Muscle of leg (tissue), 11 donors: ENCODE data around the gene C11orf91. TPM values are rescaled to one million over a fixed set of nuclear protein-coding genes. Genes with fewer than 3 reads are reported as not detected.

Experiments used
- DNase-seq: peaks from one replicate; pipeline ENCODE4 v3.0.0; 2013
- H3K27ac ChIP-seq: one replicate; pipeline ENCODE4 v1.5.1; 2013; ENCODE audit warnings: mild to moderate bottlenecking, low read length, control low read depth
- H3K27me3 ChIP-seq: one replicate; pipeline ENCODE4 v1.6.1; 2013; ENCODE audit warnings: low read length; ENCODE audit not compliant: control insufficient read depth, insufficient read depth
- H3K36me3 ChIP-seq: one replicate; pipeline ENCODE4 v1.6.1; 2013; ENCODE audit warnings: low read length; ENCODE audit not compliant: control insufficient read depth, insufficient read depth
- H3K4me1 ChIP-seq: one replicate; pipeline ENCODE4 v1.6.1; 2013; ENCODE audit warnings: low read length; ENCODE audit not compliant: control insufficient read depth, insufficient read depth
- H3K4me3 ChIP-seq: one replicate; pipeline ENCODE4 v1.5.1; 2013; ENCODE audit warnings: low read length, control low read depth
- H3K9me3 ChIP-seq: replicated peaks from 2 replicates; pipeline ENCODE4 v1.6.1; 2013; ENCODE audit warnings: low read depth, low read length; ENCODE audit not compliant: control insufficient read depth
- WGBS: methylation state at CpG from one replicate; pipeline ENCODE4 v1.1.5; 2013; ENCODE audit warnings: missing lambda C conversion rate; ENCODE audit not compliant: insufficient coverage; 5-methylcytosine and 5-hydroxymethylcytosine counted together
- polyA plus RNA-seq, 8 donors: library from polyadenylated mRNA; unstranded; fragments of 120-200 nt; gene quantifications; one replicate each; pipeline versions ENCODE4 v1.2.1 to v1.2.3, GENCODE V29; 2013; ENCODE audit warnings: inconsistent platforms in 1 of 8, low replicate concordance in 1 of 8; ENCODE audit not compliant: insufficient read length in 8 of 8, insufficient read depth in 1 of 8
- total RNA-seq: library from RNA; stranded (reverse); fragments of 120-200 nt; gene quantifications from one replicate; pipeline ENCODE4 v1.2.4, GENCODE V29; 2013

The C11orf91 gene
- total and polyA plus RNA-seq, 9 donors: not detected

- H3K9me3 ChIP-seq: no peaks in the 10 kb centered on the region
- H3K27me3 ChIP-seq: peaks cover 4% of the 10 kb centered on the region
- H3K27ac ChIP-seq: no peak overlapping the region
- no peak for DNase-seq
- WGBS: no CpG with 5 or more reads among the region's 5 CpGs
- H3K36me3 ChIP-seq: peaks cover under 1% of the 10 kb centered on the region
- no peak overlapping the region for H3K4me3 ChIP-seq
- H3K4me1 ChIP-seq: peaks cover 30% of the 10 kb centered on the region
These were observed 1.7 kb downstream of the C11orf91 start for GRCh38 chr11:33698921-33699320.

GRCh38 chr11:33697997-33698396 lies 2.6 kb downstream of the C11orf91 start:
- DNase-seq: no peak
- Histone ChIP-seq H3K4me3 (no peak overlapping the region), H3K36me3 (no peaks in the 10 kb centered on the region), H3K27me3 (peaks cover 4% of the 10 kb centered on the region), H3K9me3 (no peaks in the 10 kb centered on the region), H3K4me1 (peaks cover 25% of the 10 kb centered on the region), H3K27ac (no peak overlapping the region)
- no CpG with 5 or more reads among the region's 3 CpGs for WGBS

- Histone ChIP-seq H3K4me1 (peaks cover 30% of the 10 kb centered on the region), H3K36me3 (no peaks in the 10 kb centered on the region), H3K9me3 (no peaks in the 10 kb centered on the region), H3K4me3 (no peak overlapping the region), H3K27me3 (peaks cover 4% of the 10 kb centered on the region), H3K27ac (no peak overlapping the region)
- DNase-seq: peak; percentile 53
- WGBS: 72% methylated on average over 6 of the region's 6 CpGs
These were observed 3.5 kb downstream of the C11orf91 start for GRCh38 chr11:33696931-33697638.

- H3K36me3 ChIP-seq: no peaks in the 10 kb centered on the region
- H3K27me3 ChIP-seq: peaks cover 4% of the 10 kb centered on the region
- WGBS: 85% methylated on average over 5 of the region's 5 CpGs
- peaks cover 30% of the 10 kb centered on the region for H3K4me1 ChIP-seq
- DNase-seq: no peak
- H3K9me3 ChIP-seq: no peaks in the 10 kb centered on the region
- H3K4me3 ChIP-seq: no peak overlapping the region
- H3K27ac ChIP-seq: no peak overlapping the region
These were observed 4.2 kb downstream of the C11orf91 start for GRCh38 chr11:33696411-33696810.

GRCh38 chr11:33695051-33695566 lies 5.5 kb downstream of the C11orf91 start:
- no peak overlapping the region for H3K4me3 ChIP-seq
- 78% methylated on average over 3 of the region's 4 CpGs for WGBS
- H3K27me3 ChIP-seq: peaks cover 4% of the 10 kb centered on the region
- H3K36me3 ChIP-seq: no peaks in the 10 kb centered on the region
- H3K9me3 ChIP-seq: no peaks in the 10 kb centered on the region
- H3K27ac ChIP-seq: no peak overlapping the region
- peak; percentile 47 for DNase-seq
- peaks cover 34% of the 10 kb centered on the region for H3K4me1 ChIP-seq

GRCh38 chr11:33694346-33695050 lies 6.1 kb downstream of the C11orf91 start:
- DNase-seq: no peak
- Histone ChIP-seq H3K36me3 (no peaks in the 10 kb centered on the region), H3K9me3 (no peaks in the 10 kb centered on the region), H3K4me3 (no peak overlapping the region), H3K27ac (no peak overlapping the region), H3K27me3 (peaks cover 3% of the 10 kb centered on the region), H3K4me1 (peaks cover 29% of the 10 kb centered on the region)
- no CpG with 5 or more reads among the region's 4 CpGs for WGBS

- DNase-seq: no peak
- Histone ChIP-seq H3K4me1 (peaks cover 29% of the 10 kb centered on the region), H3K4me3 (no peak overlapping the region), H3K27me3 (no peaks in the 10 kb centered on the region), H3K36me3 (no peaks in the 10 kb centered on the region), H3K9me3 (peaks cover under 1% of the 10 kb centered on the region), H3K27ac (peak overlapping the region; percentile 88)
- 50% methylated on average over 2 of the region's 5 CpGs for WGBS
These were observed 8.1 kb downstream of the C11orf91 start for GRCh38 chr11:33692541-33692940.

- H3K4me1 ChIP-seq: peaks cover 29% of the 10 kb centered on the region
- no peaks in the 10 kb centered on the region for H3K36me3 ChIP-seq
- no peak overlapping the region for H3K4me3 ChIP-seq
- H3K9me3 ChIP-seq: peaks cover 4% of the 10 kb centered on the region
- DNase-seq: peak; percentile 92
- no peaks in the 10 kb centered on the region for H3K27me3 ChIP-seq
- WGBS: 19% methylated on average over 5 of the region's 9 CpGs
- peak overlapping the region; percentile 88 for H3K27ac ChIP-seq
These were observed 8.6 kb downstream of the C11orf91 start for GRCh38 chr11:33692013-33692504.

- Histone ChIP-seq H3K9me3 (peaks cover 4% of the 10 kb centered on the region), H3K27ac (peak overlapping the region; percentile 88), H3K4me3 (no peak overlapping the region), H3K4me1 (peaks cover 29% of the 10 kb centered on the region), H3K27me3 (no peaks in the 10 kb centered on the region), H3K36me3 (no peaks in the 10 kb centered on the region)
- WGBS: 73% methylated on average over 2 of the region's 6 CpGs
- no peak for DNase-seq
These were observed 9.4 kb downstream of the C11orf91 start for GRCh38 chr11:33691066-33691864.
